ENCODE data around the gene HDAC4.

The HDAC4 gene

DNA sequence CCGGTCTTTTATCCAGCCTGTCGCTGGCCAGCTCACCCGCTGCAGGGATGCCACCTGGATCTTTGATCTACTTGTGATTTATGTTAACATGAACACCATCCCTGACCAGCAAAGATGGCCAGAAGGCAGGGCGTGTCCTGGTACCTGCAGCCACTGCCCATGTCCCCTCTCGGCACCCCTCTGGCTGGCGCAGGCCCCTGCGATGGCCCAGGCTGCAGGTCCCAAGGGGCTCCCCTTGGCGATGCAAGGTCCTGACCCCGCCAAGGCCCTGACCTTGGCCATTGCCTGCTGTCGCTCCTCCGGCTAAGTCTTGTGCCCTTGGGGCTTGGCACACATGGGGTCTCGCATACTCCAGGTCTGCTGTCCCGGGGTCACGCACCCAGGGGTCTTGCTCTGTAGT lies 338.1 kb downstream of the HDAC4 start:
- Histone ChIP-seq H4K20me1 (ENCODE audit: low read depth, low read length) (no peaks in the 10 kb centered on the region), H3K79me2 (ENCODE audit: insufficient read depth, low read length) (no peaks in the 10 kb centered on the region), H3K27ac (ENCODE audit: low read depth, low read length) (no peak overlapping the region), H3K9me3 (ENCODE audit: insufficient read depth, low read length) (no peaks in the 10 kb centered on the region), H3K9ac (ENCODE audit: low read length) (no peak overlapping the region), H3K4me2 (ENCODE audit: low read depth, low read length, poor library complexity, severe bottlenecking) (no peak overlapping the region), H3K27me3 (ENCODE audit: low read length) (no peaks in the 10 kb centered on the region), H2AFZ (ENCODE audit: low read depth, low read length, severe bottlenecking) (no peak overlapping the region), H3F3A (ENCODE audit: insufficient read depth) (no peaks in the 10 kb centered on the region), H3K9me2 (replicated peaks; ENCODE audit: insufficient read depth, low read length) (no peaks in the 10 kb centered on the region), H3K4me3 (ENCODE audit: insufficient read depth, low read length, poor library complexity, severe bottlenecking) (no peak overlapping the region), H3K36me3 (ENCODE audit: low read length) (no peaks in the 10 kb centered on the region)
- TF ChIP-seq, protein P1, sequence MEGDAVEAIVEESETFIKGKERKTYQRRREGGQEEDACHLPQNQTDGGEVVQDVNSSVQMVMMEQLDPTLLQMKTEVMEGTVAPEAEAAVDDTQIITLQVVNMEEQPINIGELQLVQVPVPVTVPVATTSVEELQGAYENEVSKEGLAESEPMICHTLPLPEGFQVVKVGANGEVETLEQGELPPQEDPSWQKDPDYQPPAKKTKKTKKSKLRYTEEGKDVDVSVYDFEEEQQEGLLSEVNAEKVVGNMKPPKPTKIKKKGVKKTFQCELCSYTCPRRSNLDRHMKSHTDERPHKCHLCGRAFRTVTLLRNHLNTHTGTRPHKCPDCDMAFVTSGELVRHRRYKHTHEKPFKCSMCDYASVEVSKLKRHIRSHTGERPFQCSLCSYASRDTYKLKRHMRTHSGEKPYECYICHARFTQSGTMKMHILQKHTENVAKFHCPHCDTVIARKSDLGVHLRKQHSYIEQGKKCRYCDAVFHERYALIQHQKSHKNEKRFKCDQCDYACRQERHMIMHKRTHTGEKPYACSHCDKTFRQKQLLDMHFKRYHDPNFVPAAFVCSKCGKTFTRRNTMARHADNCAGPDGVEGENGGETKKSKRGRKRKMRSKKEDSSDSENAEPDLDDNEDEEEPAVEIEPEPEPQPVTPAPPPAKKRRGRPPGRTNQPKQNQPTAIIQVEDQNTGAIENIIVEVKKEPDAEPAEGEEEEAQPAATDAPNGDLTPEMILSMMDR (IDR thresholded peaks at IDR 0.05; ENCODE audit: insufficient read depth, low read length, poor library complexity, severe bottlenecking), result no peak
- TF ChIP-seq EZH2phosphoT487 (conservative IDR thresholded peaks at IDR 0.05; ENCODE audit: low read length), result no peak

DNA sequence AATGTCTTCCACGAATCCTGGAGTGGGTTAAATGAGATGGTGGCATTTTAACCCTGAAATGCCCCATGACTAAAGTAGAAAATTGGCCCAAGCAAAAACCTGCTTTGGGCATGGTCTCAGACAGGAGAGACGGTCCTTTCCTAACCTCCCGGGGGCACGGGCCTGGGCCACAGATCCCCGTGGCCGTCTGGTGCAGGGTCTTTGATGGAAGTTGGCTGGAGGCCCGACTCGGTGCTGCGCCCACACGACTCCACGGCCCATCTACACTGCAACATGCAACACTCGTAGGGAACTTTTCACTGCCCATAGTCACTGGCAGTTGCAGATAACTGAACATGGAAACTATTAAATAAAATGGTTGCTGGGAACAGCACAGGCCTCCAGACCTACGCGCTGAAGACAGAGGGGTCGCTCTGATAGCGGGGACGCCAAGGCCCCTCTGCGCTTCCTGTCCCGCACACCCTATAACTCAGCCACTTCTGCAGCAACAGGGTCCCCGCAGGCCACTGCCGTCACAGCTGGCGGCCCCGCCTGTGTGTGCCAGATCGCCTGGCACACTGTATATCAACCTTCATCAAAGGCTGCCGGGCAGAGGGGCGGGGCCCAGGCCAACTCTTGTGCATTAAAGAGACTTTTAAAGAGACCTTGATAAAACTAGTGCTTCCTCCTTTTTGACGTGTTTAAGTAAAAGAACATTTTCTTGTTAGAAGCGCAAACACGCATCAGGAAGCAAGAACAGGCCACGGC lies 338.8 kb downstream of the HDAC4 start:
- Histone ChIP-seq H3K79me2 (ENCODE audit: insufficient read depth, low read length) (no peaks in the 10 kb centered on the region), H3F3A (ENCODE audit: insufficient read depth) (no peaks in the 10 kb centered on the region), H3K9ac (ENCODE audit: low read length) (no peak overlapping the region), H3K36me3 (ENCODE audit: low read length) (no peaks in the 10 kb centered on the region), H3K4me2 (ENCODE audit: low read depth, low read length, poor library complexity, severe bottlenecking) (no peak overlapping the region), H2AFZ (ENCODE audit: low read depth, low read length, severe bottlenecking) (no peak overlapping the region), H3K4me3 (ENCODE audit: insufficient read depth, low read length, poor library complexity, severe bottlenecking) (no peak overlapping the region), H3K27ac (ENCODE audit: low read depth, low read length) (no peak overlapping the region), H3K9me3 (ENCODE audit: insufficient read depth, low read length) (no peaks in the 10 kb centered on the region), H3K9me2 (replicated peaks; ENCODE audit: insufficient read depth, low read length) (no peaks in the 10 kb centered on the region), H3K27me3 (ENCODE audit: low read length) (no peaks in the 10 kb centered on the region), H4K20me1 (ENCODE audit: low read depth, low read length) (no peaks in the 10 kb centered on the region)
- TF ChIP-seq EZH2phosphoT487 (conservative IDR thresholded peaks at IDR 0.05; ENCODE audit: low read length), result no peak
- TF ChIP-seq, protein P1 (IDR thresholded peaks at IDR 0.05; ENCODE audit: insufficient read depth, low read length, poor library complexity, severe bottlenecking), result no peak

DNA sequence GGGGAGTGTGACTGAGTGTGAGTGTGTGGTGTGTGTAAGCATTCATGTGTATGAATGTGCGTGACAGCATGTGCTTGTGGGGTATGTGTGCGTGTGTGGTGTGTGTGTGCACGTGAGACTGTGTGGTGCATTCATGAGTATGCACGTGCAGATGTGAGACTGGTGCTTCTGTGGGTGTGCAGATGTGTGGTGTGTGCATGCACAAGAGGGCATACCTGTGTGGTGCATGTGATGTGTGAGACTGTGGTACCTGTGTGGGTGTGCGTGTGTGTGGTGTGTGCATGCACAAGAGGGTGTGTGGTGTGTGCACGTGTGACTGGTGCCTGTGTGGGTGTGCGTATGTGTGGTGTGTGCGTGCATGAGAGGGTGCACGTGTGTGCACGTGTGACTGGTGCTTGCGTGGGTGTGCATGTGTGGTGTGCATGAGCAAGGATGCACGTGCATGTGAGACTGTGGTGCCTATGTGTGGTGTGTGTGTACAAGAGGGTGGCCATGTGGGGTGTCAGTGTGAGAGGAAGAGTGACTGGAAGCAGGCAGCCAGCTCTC lies 339.6 kb downstream of the HDAC4 start:
- no peaks in the 10 kb centered on the region for H3K9me2 ChIP-seq (replicated peaks; ENCODE audit: insufficient read depth, low read length)
- H3K4me2 ChIP-seq (ENCODE audit: low read depth, low read length, poor library complexity, severe bottlenecking), result no peak overlapping the region
- no peaks in the 10 kb centered on the region for H4K20me1 ChIP-seq (ENCODE audit: low read depth, low read length)
- no peaks in the 10 kb centered on the region for H3K79me2 ChIP-seq (ENCODE audit: insufficient read depth, low read length)
- no peak overlapping the region for H2AFZ ChIP-seq (ENCODE audit: low read depth, low read length, severe bottlenecking)
- no peaks in the 10 kb centered on the region for H3F3A ChIP-seq (ENCODE audit: insufficient read depth)
- H3K27ac ChIP-seq (ENCODE audit: low read depth, low read length), result no peak overlapping the region
- TF ChIP-seq, protein P1 (IDR thresholded peaks at IDR 0.05; ENCODE audit: insufficient read depth, low read length, poor library complexity, severe bottlenecking), result no peak
- no peak for TF ChIP-seq EZH2phosphoT487 (conservative IDR thresholded peaks at IDR 0.05; ENCODE audit: low read length)
- H3K9ac ChIP-seq (ENCODE audit: low read length), result no peak overlapping the region
- H3K4me3 ChIP-seq (ENCODE audit: insufficient read depth, low read length, poor library complexity, severe bottlenecking), result no peak overlapping the region
- H3K36me3 ChIP-seq (ENCODE audit: low read length), result no peaks in the 10 kb centered on the region
- H3K27me3 ChIP-seq (ENCODE audit: low read length), result no peaks in the 10 kb centered on the region
- no peaks in the 10 kb centered on the region for H3K9me3 ChIP-seq (ENCODE audit: insufficient read depth, low read length)
